SH-SY5Y (cell line): Measurements from ENCODE around the gene DDAH2.

ENCODE experiments used
- GATA2 ChIP-seq: IDR thresholded peaks from 2 replicates; pipeline ENCODE4 v1.6.1; 2011; ENCODE audit warnings: mild to moderate bottlenecking, low read depth, low read length
- GATA3 ChIP-seq: IDR thresholded peaks from 2 replicates; pipeline ENCODE4 v1.6.1; 2011; ENCODE audit warnings: low read depth, mild to moderate bottlenecking, low read length, moderate library complexity

DNA sequence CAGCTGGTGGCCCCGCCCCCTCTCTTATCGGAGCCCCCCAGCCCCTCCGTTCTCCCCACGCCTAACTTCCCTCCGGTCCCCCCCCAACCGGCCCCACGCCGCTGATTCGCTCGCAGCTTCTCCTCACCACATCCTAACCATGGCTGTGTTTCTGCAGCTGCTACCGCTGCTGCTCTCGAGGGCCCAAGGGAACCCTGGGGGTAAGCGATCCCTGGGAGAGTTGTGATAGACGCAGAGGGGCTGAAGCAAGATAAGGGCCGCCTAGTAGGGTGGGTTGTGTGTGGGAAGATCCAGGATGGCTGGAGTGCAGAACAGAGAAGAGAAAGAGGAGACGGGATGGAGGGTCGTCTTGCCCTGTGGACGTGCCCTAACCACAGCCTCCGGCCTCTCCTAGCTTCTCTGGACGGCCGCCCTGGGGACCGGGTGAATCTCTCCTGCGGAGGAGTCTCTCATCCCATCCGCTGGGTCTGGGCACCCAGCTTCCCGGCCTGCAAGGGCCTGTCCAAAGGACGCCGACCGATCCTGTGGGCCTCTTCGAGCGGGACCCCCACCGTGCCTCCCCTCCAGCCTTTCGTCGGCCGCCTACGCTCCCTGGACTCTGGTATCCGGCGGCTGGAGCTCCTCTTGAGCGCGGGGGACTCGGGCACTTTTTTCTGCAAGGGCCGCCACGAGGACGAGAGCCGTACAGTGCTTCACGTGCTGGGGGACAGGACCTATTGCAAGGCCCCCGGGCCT lies 5.7 kb downstream of the DDAH2 start, which contains the start of gene MPIG6B:
- TF ChIP-seq GATA2 (no peak), GATA3 (no peak)
